HG02938 (cell line): ENCODE results near the gene CT47B1.
"Not testable (repeated sequence)": the region's sequence is repeated elsewhere in the genome, so short reads cannot be mapped to it uniquely, and the experiment has no call there.

ENCODE experiments used
- ATAC-seq: cut with Tn5 transposase; IDR thresholded peaks from one replicate; pipeline ENCODE4 v1.9.1; 2021; ENCODE audit warnings: mild to moderate bottlenecking, moderate library complexity; ENCODE audit not compliant: unreplicated experiment

The CT47B1 gene

DNA sequence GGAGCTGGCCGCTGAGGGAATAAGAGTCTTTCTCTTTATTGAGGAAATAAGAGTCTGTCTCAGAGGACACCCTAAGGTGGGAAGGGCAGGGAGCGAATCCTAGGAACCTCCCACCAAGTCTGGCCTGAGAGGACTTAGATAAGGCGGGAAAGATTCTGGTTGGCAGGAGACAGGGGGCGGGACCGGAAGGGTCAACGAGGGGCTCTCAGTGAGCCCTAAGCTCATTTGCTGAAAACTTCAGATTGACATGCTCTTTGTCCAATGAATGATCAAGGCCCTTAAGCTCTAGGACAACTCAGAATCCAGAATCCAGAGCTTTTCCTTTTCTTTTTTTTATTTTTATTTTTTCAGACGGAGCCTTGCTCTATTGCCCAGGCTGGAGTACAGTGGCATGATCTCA is at the start of gene CT47B1:
Gene CT47B1, minus strand, starts transcription at position 101 of the 400 bp plus-strand sequence. CDS start 196 bp downstream, outside the sequence.
- not testable (repeated sequence) for ATAC-seq

DNA sequence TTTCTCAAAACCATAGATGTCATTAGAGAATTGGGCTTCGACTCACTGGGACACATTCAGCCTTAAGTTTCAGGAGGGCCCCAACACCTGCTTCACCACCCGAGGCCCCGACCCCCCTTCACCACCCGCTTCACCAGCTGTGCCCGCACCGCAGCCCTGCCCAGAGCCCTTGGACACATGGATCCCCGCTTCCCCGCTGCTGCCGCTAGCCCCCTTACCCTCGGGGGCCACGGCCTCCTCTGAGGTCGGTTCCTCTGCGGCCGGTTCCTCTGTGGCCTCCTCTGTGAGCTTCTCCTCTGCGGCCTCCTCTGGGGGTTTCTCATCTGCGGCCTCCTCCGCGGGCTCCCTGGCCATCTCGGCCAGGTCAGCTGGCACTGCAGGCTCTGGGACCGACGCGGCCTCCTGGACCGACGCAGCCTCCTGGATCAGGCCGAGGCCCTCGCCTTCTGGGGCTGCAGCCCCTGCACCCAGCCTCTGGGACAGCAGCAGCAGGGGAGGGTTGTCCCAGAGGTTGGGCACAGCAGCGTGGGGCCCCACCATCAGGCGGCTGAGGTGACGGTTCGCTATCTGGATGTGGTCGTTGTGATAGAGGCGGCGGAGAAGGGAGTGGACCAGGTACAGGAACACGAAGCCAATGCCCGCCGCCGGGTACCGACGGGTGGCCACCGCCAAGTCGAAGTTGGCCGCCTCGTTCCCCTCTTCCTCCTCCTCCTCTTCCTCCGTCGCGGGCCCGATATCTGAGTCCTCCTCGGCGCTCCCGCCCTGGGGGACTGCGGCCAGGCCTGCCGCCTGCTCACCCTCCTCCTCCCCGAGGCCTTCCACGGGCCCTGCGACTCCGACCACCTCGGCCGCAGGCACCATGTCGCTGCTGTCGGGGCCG is 748 bp downstream of the CT47B1 start:
- no peak for ATAC-seq

DNA sequence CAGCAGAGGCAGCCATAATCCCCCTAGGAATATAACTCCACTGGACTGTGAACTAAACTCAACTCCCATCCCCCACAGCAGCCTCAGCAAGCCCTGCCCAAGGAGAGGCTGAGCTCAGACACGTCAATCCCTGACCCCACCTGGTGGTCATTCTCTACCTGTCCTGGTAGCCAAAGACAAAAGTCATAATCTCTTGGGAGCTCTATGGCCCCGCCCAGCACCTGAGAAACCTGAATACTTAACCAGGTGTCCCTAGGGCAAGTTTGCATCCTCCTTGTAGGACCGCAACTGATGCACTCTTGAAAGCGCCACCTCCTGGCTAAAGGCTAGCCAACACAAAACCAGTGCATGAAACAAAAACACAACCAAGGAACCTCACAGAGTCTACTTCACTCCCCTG is 18.4 kb downstream of the CT47B1 start:
- ATAC-seq = no peak

DNA sequence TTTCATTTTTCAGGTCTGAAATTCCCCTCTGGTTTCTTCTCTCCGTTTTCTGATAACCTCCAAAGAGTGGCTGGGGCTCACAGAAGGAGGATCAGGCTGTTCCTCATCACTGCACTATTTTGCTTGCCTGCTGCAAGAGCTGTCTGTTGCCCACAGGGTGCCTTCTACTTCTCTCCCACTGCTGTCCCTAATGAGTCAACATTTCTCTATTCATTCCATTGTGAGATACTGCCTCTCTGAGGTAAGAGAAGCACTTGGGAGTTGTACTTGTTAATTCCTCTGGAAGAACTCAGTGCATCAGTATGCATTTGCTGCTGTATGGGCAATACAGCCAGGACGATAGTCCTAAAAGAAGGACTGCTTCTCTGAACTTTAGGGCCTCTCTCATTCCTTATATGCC is 34.8 kb downstream of the CT47B1 start:
- no peak for ATAC-seq

DNA sequence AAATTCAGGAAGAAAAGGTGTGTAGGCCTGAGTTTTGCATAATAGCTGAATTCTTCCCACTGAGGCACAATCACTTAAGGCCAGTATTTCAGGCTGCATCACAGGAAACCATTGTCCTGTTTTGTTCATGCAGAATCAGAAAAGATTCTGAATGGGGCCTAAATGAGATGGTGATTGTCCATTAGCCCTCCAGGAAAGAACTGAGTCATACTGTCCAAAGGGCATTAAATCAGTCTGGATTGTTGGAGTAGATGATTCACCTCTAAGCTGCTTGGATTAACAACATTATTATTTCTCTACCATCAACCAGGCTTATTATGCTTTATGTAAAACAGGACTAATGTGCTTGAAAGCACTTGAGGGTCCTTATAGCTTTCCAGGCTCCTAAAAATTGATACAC is 36.2 kb downstream of the CT47B1 start:
- no peak for ATAC-seq

DNA sequence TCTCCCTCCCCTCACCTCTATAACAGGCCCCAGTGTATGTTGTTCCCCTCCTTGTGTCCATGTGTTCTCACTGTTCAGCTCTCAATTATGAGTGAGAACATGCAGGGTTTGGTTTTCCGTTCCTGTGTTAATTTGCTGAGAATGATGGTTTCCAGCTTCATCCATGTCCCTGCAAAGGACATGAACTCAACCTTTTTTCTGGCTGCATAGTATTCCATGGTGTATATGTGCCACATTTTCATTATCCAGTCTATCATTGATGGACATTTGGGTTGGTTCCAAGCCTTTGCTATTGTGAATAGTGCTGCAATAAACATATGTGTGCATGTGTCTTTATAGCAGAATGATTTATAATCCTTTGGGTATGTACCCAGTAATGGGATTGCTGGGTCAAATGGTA is 48.5 kb downstream of the CT47B1 start:
- ATAC-seq = not testable (repeated sequence)

DNA sequence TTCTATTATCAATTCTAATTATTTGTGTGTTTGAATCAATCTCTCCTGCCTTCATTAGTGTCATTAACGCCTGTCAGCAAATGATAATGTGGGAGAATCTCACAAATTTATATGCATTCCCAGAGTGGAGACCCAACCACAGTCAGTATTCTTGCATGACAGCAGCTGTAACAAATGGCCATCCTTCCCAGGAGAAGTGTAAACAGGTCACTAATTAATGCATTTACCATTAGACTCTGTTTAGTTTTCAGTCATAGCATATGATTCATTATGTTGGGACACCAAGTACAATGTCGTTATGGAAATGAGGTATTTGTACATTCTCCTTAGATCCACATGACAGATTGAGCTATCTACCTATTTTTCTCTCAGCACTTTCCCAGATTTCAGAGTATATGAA is 50.5 kb downstream of the CT47B1 start:
- no peak for ATAC-seq

DNA sequence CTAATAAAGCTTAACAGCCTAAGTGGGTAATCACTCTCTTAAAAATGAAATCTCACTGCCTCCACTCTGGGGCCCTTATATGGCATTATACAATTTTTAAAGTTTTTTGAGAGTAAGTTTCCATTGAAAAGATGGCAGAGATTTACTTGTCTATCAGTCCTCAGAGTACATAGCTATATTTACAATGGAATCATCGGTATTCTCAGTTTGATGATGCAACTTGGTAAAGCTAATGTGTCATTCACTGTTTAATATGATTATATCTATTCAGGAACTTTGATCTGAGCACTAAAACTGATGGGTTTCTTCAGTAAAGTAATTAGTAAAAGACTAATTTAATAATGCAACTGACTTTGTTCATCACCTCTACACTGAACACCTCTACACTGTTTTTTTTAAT is 51.6 kb downstream of the CT47B1 start:
- no peak for ATAC-seq

DNA sequence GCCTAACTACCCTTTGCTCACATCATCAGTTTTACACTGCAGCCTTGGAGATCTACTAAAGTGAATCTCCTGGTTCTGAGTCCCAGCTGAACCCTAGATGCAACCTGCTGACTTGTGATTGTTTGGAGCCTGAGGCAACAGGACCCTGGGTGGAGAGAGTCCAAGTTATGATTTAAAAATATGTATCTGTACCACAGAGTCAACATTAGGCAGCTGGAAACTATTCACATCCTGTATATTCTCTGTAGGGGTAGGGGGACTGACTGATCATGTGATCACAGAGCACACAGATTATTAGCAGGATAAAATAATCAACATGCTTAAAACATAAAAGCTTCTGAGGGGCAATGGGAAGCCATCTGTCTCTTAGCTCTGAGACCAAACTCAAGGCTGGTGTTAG is 52.1 kb downstream of the CT47B1 start:
- ATAC-seq = no peak
